Gastrocnemius medialis (tissue), 4 donors: ENCODE data around the gene KANK2. TPM values are rescaled to one million over a fixed set of nuclear protein-coding genes. Genes with fewer than 3 reads are reported as not detected.

ENCODE experiments used
- ATAC-seq, 2 donors: fragments of 150-250 bp; one replicate each; pipeline ENCODE4 v1.9.1; 2016
- DNase-seq, 2 donors: peaks; one replicate each; pipeline ENCODE4 v3.0.0-alpha.2; 2019
- H3K27ac ChIP-seq, 4 donors: fragments of 200-600 bp; sonication (generic); 1 replicate in 1 of 4; 2 replicates in 3 of 4; pipeline ENCODE4 v1.5.1; 2016 to 2018; ENCODE audit warnings: mild to moderate bottlenecking in 2 of 4, moderate library complexity in 1 of 4
- H3K27me3 ChIP-seq, 3 donors: fragments of 200-600 bp; sonication (generic) in 2 of 3; 1 replicate in 1 of 3; 2 replicates in 2 of 3; pipeline versions ENCODE4 v1.5.1 to v1.6.0; 2016 to 2019; ENCODE audit warnings: mild to moderate bottlenecking in 1 of 3, moderate library complexity in 1 of 3
- H3K36me3 ChIP-seq, 2 donors: fragments of 200-600 bp; sonication (generic) in 1 of 2; one replicate each; pipeline ENCODE4 v1.5.1; 2017 to 2018
- H3K4me1 ChIP-seq, 2 donors: fragments of 200-600 bp; sonication (generic) in 1 of 2; one replicate each; pipeline ENCODE4 v1.5.1; 2016 to 2017; ENCODE audit warnings: mild to moderate bottlenecking in 2 of 2
- H3K4me3 ChIP-seq, 4 donors: fragments of 200-600 bp; sonication (generic) in 3 of 4; 1 replicate in 1 of 4; 2 replicates in 3 of 4; pipeline ENCODE4 v1.5.1; 2016 to 2019; ENCODE audit warnings: mild to moderate bottlenecking in 2 of 4
- H3K9me3 ChIP-seq, 3 donors: fragments of 200-600 bp; sonication (generic) in 2 of 3; 1 replicate in 1 of 3; 2 replicates in 2 of 3; pipeline ENCODE4 v1.5.1; 2016 to 2019
- CTCF ChIP-seq, 5 experiments: fragments of 450-650 bp in 3 of 5; fragments of 200-600 bp in 2 of 5; sonication (generic) in 2 of 5; IDR thresholded peaks in 4 of 5; conservative IDR thresholded peaks in 1 of 5; 1 replicate in 4 of 5; 2 replicates in 1 of 5; pipeline ENCODE4 v1.5.1; 2016 to 2019; ENCODE audit warnings: antibody characterized with exemption in 5 of 5, mild to moderate bottlenecking in 3 of 5, moderate library complexity in 3 of 5
- POLR2A ChIP-seq, 2 donors: fragments of 450-650 bp; IDR thresholded peaks; one replicate each; pipeline ENCODE4 v1.6.1; 2017; ENCODE audit warnings: antibody characterized with exemption in 2 of 2, mild to moderate bottlenecking in 2 of 2, moderate library complexity in 2 of 2
- in situ Hi-C, 4 donors: fragments of 200-750 bp; cut with MboI; loops; one replicate each; pipeline versions ENCODE4 v1.15.0 to v1.8.0; 2017; ENCODE audit warnings: low sequenced_read_pairs in 4 of 4
- intact Hi-C: fragments of 100-400 bp; cut with DNase I; formaldehyde crosslinking; loops from one replicate; pipeline ENCODE4 v1.15.1; 2023; ENCODE audit warnings: low total_unique reads
- total RNA-seq, 4 donors: library from RNA; depleted of rRNA; stranded (reverse); fragments of >200 nt; gene quantifications; one replicate each; pipeline versions ENCODE4 v1.1.0 to v1.2.3, GENCODE V29; 2016

Gene KANK2
- 100 to 1,000 TPM in 3 of 4 donors, 10 to 100 TPM in 1; 37.7 to 192 (median 149) TPM for total RNA-seq

- Histone ChIP-seq H3K27ac (peak within 1 kb of the TSS; percentile 83 to 92 (median 87)), H3K36me3 (peaks cover 0 to 19% of the 10 kb centered on the region in 2 donors), H3K27me3 (no peaks in the 10 kb centered on the region), H3K4me3 (peak within 1 kb of the TSS; percentile 56 to 78 (median 75)), H3K9me3 (no peaks in the 10 kb centered on the region), H3K4me1 (peaks cover 10 to 18% of the 10 kb centered on the region in 2 donors)
- peak; percentile 88 to 89 for ATAC-seq
- DNase-seq = peak; percentile 47 to 74
- in situ Hi-C loops (no loop called here), intact Hi-C loops (loop anchor here (10.0 kb wide), 1 partner anchor 233 kb away; the partner anchor contains the start of gene SMARCA4)
- peak; percentile 80 to 85 for TF ChIP-seq POLR2A (IDR thresholded peaks at IDR 0.05)
- TF ChIP-seq CTCF (IDR thresholded peaks at IDR 0.05 in 4 of 5, conservative IDR thresholded peaks at IDR 0.05 in 1 of 5) = no peak
These were observed at the start of gene KANK2 for GRCh38 chr19:11197291-11198174. Gene KANK2 (minus strand): TSS chr19:11197545. CDS start chr19:11194511, 3,034 bp downstream.

GRCh38 chr19:11246941-11247340 lies 49.6 kb upstream of the KANK2 start:
- Histone ChIP-seq H3K9me3 (no peaks in the 10 kb centered on the region), H3K4me3 (no peak overlapping the region), H3K27ac (peak overlapping the region; percentile 73 to 83 (median 80)), H3K27me3 (no peaks in the 10 kb centered on the region), H3K4me1 (peaks cover 8% of the 10 kb centered on the region in 2 donors), H3K36me3 (peaks cover 0 to 8% of the 10 kb centered on the region in 2 donors)
- no peak for DNase-seq
- intact Hi-C loops = no loop called here
- ATAC-seq = no peak
- TF ChIP-seq CTCF (IDR thresholded peaks at IDR 0.05 in 4 of 5, conservative IDR thresholded peaks at IDR 0.05 in 1 of 5) (no peak), POLR2A (IDR thresholded peaks at IDR 0.05) (no peak)
- in situ Hi-C loops = no loop called here

GRCh38 chr19:11244846-11245589 lies 47.7 kb upstream of the KANK2 start:
- H3K9me3 ChIP-seq = no peaks in the 10 kb centered on the region
- in situ Hi-C loops (no loop called here), intact Hi-C loops (loop anchor here (5.0 kb wide), 1 partner anchor 342 kb away; no protein-coding TSS in a partner anchor)
- DNase-seq (no peak), ATAC-seq (no peak)
- H3K4me3 ChIP-seq = no peak overlapping the region
- TF ChIP-seq POLR2A (IDR thresholded peaks at IDR 0.05) (no peak), CTCF (IDR thresholded peaks at IDR 0.05 in 4 of 5, conservative IDR thresholded peaks at IDR 0.05 in 1 of 5) (no peak)
- no peaks in the 10 kb centered on the region for H3K36me3 ChIP-seq
- no peaks in the 10 kb centered on the region for H3K27me3 ChIP-seq
- H3K4me1 ChIP-seq = peaks cover 6 to 8% of the 10 kb centered on the region in 2 donors
- peak overlapping the region; percentile 7 to 83 (median 80) for H3K27ac ChIP-seq

- H3K36me3 ChIP-seq = peaks cover 0 to 9% of the 10 kb centered on the region in 2 donors
- peaks cover 6 to 8% of the 10 kb centered on the region in 2 donors for H3K4me1 ChIP-seq
- H3K27ac ChIP-seq = peak overlapping the region; percentile 10 to 77 (median 68)
These were observed 46.4 kb upstream of the KANK2 start for GRCh38 chr19:11243798-11244169.

More at GRCh38 chr19:11243798-11244169, 46.4 kb upstream of the KANK2 start:
- TF ChIP-seq POLR2A (IDR thresholded peaks at IDR 0.05) (no peak), CTCF (IDR thresholded peaks at IDR 0.05 in 4 of 5, conservative IDR thresholded peaks at IDR 0.05 in 1 of 5) (no peak)
- no peaks in the 10 kb centered on the region for H3K27me3 ChIP-seq
- in situ Hi-C loops (no loop called here), intact Hi-C loops (loop anchor here (5.0 kb wide), 1 partner anchor 344 kb away; no protein-coding TSS in a partner anchor)
- DNase-seq = no peak
- peak in 1 of 2 donors; percentile 15 for ATAC-seq
- H3K4me3 ChIP-seq = no peak overlapping the region
- no peaks in the 10 kb centered on the region for H3K9me3 ChIP-seq
